ENCODE measurements around the gene KRTAP4-7. TPM values are rescaled to one million over a fixed set of nuclear protein-coding genes. Genes with fewer than 3 reads are reported as not detected.
"Not testable (repeated sequence)": the region's sequence is repeated elsewhere in the genome, so short reads cannot be mapped to it uniquely, and the experiment has no call there.

The KRTAP4-7 gene
- total RNA-seq, 1 donor from 2014 or later, result not detected

DNA sequence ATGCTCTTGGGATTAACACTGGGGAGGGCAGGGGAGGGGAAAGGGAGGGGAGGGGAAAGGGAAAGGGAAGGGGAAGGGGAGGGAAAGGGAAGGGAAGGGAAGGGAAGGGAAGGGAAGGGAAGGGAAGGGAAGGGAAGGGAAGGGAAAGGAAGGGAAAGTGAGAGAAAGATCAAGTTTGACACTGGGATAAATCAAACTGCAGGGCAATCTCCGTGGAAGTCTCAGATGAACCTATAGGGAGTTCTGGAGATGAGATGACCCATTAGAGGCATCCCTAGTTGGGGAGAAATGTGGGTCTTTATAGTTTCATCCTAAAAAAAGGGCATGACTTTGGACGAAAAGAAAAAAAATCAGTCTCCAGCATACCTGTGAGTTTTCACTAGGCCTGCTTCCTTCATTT, 37.8 kb downstream of the KRTAP4-7 start:
- intact Hi-C loops (cut with DNase I), result no loop called here
- H3K9me3 ChIP-seq, result no peaks in the 10 kb centered on the region
- H3K4me3 ChIP-seq, result no peak overlapping the region
- DNase-seq, result no peak
- ATAC-seq, result no peak
- H3K36me3 ChIP-seq, result no peaks in the 10 kb centered on the region
- H3K4me1 ChIP-seq, result no peaks in the 10 kb centered on the region
- no peak overlapping the region for H3K27ac ChIP-seq
- H3K27me3 ChIP-seq (ENCODE audit: low read depth), result no peaks in the 10 kb centered on the region
- TF ChIP-seq, protein P1, sequence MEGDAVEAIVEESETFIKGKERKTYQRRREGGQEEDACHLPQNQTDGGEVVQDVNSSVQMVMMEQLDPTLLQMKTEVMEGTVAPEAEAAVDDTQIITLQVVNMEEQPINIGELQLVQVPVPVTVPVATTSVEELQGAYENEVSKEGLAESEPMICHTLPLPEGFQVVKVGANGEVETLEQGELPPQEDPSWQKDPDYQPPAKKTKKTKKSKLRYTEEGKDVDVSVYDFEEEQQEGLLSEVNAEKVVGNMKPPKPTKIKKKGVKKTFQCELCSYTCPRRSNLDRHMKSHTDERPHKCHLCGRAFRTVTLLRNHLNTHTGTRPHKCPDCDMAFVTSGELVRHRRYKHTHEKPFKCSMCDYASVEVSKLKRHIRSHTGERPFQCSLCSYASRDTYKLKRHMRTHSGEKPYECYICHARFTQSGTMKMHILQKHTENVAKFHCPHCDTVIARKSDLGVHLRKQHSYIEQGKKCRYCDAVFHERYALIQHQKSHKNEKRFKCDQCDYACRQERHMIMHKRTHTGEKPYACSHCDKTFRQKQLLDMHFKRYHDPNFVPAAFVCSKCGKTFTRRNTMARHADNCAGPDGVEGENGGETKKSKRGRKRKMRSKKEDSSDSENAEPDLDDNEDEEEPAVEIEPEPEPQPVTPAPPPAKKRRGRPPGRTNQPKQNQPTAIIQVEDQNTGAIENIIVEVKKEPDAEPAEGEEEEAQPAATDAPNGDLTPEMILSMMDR (IDR thresholded peaks at IDR 0.05), result no peak

DNA sequence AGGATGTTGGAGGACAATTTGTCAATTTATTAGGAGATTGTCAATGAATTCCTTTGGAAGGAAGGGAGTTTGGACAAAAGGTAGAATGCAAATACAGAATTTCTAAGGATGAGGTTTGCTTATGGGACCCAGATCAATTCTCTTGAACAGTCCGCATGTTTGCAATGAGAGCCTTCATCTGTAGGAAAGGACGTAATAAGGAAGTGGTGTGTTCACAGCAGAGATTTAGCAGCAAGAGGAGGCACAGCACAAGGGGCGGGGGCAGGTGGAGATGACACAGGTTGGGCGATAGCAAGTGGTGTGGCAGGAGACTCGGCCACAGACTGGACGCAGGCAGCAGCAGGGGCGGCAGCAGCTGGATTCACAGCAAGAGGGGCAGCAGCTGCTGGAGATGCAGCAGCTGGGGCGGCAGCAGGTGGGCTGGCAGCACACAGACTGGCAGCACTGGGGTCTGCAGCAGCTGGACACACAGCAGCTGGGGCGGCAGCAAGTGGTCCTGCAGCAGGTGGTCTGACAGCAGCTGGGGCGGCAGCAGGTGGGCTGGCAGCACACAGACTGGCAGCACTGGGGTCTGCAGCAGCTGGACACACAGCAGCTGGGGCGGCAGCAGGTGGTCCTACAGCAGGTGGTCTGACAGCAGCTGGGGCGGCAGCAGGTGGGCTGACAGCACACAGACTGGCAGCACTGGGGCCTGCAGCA, 39.5 kb downstream of the KRTAP4-7 start:
- intact Hi-C loops (cut with DNase I); ATAC-seq: not testable (repeated sequence)

DNA sequence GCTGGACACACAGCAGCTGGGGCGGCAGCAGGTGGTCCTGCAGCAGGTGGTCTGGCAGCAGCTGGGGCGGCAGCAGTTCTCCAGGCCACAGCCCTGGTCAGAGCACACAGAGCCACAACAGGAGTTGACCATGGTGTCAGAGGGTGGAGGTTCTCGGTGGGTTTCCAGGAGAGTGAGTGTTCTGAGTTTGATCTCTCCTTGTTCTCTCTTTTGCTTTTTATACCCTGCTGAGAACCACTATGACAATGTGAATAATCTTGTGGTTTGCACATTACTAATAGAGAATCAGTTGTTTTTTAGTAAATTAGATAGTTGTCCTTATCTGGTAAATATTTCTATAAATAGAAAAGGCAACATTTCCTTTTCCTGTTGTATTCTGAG, 40.0 kb downstream of the KRTAP4-7 start, which contains the start of gene KRTAP4-12:
Gene KRTAP4-12, minus strand, starts transcription at position 192 of the 381 bp plus-strand sequence. Its CDS starts 60 bp downstream, at position 132.
- intact Hi-C loops (cut with DNase I); ATAC-seq; DNase-seq: not testable (repeated sequence)

More for the DNA sequence above, 39.5 kb downstream of the KRTAP4-7 start:
- H3K27ac ChIP-seq; H3K27me3 ChIP-seq (ENCODE audit: low read depth); H3K9me3 ChIP-seq; DNase-seq; H3K4me1 ChIP-seq; H3K36me3 ChIP-seq; H3K4me3 ChIP-seq: not testable (repeated sequence)

DNA sequence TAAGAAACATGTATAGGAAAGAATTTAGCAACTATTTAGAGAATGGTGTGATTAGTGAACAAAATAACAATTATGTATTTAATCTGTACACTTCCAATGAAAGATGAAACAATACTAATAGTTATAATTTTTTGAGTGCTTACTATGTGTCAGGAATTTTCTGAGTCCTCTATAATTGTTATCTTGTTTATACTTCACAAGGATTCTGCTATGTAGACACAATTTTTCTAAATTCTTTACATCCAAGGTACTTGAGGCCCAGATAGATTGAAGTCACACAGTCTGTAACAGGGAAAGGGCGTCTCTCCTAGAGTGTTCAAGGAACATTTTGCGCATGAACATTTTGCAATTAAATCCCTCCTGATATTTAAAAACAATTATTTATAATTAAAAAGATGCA, 41.1 kb downstream of the KRTAP4-7 start:
- no peaks in the 10 kb centered on the region for H3K27me3 ChIP-seq (ENCODE audit: low read depth)
- H3K4me1 ChIP-seq, result no peaks in the 10 kb centered on the region
- no peak overlapping the region for H3K4me3 ChIP-seq
- TF ChIP-seq, protein P1 (IDR thresholded peaks at IDR 0.05), result no peak
- H3K36me3 ChIP-seq, result no peaks in the 10 kb centered on the region
- H3K27ac ChIP-seq, result no peak overlapping the region
- no peak for ATAC-seq
- H3K9me3 ChIP-seq, result no peaks in the 10 kb centered on the region
- no peak for DNase-seq
- intact Hi-C loops (cut with DNase I), result no loop called here

More for the DNA sequence above, 40.0 kb downstream of the KRTAP4-7 start, which contains the start of gene KRTAP4-12:
- not testable (repeated sequence) for H3K4me1 ChIP-seq; H3K36me3 ChIP-seq; H3K9me3 ChIP-seq; H3K27me3 ChIP-seq (ENCODE audit: low read depth); H3K27ac ChIP-seq; H3K4me3 ChIP-seq

DNA sequence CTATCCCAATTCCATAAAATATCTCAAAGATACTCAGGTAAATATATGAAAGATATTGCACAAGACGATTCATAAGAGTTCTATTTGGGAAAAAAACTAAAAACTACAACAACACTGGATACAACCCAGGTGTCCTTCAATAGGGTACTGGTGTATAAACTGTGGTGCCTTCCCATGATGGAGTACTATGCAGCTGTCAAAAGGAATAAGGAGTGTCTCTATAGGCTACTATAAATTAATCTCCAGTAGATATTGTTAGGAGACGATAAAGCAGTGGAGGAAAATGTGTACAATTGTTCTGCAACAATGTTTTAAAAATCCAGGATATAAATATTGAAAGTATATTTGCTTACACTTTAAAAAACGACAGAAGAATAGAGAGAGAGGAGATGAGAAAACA, 42.5 kb downstream of the KRTAP4-7 start:
- no peaks in the 10 kb centered on the region for H3K4me1 ChIP-seq
- H3K36me3 ChIP-seq, result no peaks in the 10 kb centered on the region
- TF ChIP-seq, protein P1 (IDR thresholded peaks at IDR 0.05), result no peak
- H3K4me3 ChIP-seq, result no peak overlapping the region
- intact Hi-C loops (cut with DNase I), result no loop called here
- no peak for ATAC-seq
- no peak for DNase-seq
- no peak overlapping the region for H3K27ac ChIP-seq
- H3K9me3 ChIP-seq, result no peaks in the 10 kb centered on the region
- H3K27me3 ChIP-seq (ENCODE audit: low read depth), result no peaks in the 10 kb centered on the region

DNA sequence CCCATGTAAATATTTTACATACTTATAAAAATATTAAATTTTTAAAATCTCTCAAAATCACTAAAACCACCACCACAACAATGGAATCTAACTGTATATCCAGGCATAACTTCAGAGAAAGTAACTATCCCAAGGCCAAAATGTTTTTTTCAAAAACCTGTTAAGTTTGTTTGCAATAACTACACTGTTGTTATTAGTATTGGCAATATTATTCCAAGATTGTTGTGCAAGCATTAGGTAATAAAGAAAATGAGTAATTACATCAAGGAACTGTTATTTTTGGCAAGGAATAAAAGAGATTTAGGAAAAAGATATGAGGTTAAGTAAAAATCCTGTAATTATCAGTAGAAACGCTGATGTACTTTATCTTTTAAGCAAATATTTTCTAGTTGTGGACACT, 43.4 kb downstream of the KRTAP4-7 start:
- Histone ChIP-seq H3K27ac (no peak overlapping the region), H3K36me3 (no peaks in the 10 kb centered on the region), H3K9me3 (no peaks in the 10 kb centered on the region), H3K4me3 (no peak overlapping the region), H3K27me3 (ENCODE audit: low read depth) (no peaks in the 10 kb centered on the region), H3K4me1 (no peaks in the 10 kb centered on the region)
- DNase-seq (no peak), ATAC-seq (no peak)
- TF ChIP-seq, protein P1 (IDR thresholded peaks at IDR 0.05), result no peak
- intact Hi-C loops (cut with DNase I), result no loop called here

Data from lower lobe of right lung (tissue), 2 donors.